Measurements from ENCODE around the gene CD160. TPM values are rescaled to one million over a fixed set of nuclear protein-coding genes. Genes with fewer than 3 reads are reported as not detected.
"Not testable (repeated sequence)": the region's sequence is repeated elsewhere in the genome, so short reads cannot be mapped to it uniquely, and the experiment has no call there.

The CD160 gene
- total RNA-seq, 1 experiment from 2014 or later, result not detected

DNA sequence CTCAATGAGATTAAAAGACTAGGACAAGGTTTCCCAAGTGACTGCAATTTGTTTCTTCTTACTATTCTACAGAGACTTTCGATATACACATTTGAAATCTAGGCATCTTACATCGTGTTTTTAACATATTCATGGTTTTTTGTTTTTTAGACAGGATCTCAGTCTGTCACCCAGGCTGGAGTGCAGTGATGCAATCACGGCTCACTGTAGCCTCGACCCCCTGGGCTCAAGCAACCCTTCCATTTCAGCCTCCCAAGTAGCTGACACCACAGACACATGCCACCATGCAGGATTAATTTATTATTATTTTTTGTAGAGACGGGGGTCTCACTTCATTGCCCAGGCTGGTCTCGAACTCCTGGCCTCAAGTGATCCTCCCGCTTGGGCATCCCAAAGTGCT lies 13.7 kb upstream of the CD160 start:
- no peaks in the 10 kb centered on the region for H3K36me3 ChIP-seq
- DNase-seq, result no peak
- H3K27me3 ChIP-seq, result no peaks in the 10 kb centered on the region
- no peak overlapping the region for H3K4me3 ChIP-seq
- H3K9me3 ChIP-seq, result no peaks in the 10 kb centered on the region

DNA sequence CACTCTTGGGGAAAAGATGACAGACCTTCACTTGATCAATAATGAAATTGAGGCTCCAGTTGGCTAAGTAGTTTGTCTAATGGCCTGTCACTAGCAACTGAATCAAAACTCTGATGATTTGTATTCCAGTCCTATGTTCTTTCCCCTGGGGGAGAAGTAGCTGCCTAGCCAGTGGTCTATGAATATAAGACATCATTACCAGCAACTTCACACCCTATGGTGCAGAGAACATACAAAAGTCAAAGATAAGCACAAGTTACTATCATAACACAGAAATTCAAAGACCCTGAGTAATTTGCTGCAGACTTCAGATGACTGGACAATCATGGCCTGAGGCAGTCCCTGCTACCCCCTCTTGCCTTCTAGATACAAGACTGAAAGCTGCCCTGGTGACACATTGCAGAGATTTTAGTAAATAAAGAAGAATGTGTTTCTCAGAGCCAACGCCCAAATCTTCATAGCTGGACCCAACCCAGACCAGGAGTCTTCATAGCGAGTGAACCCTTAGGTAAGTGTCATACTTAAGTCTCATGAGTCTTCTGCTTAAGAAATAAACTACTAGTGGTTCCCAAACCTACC lies 13.1 kb upstream of the CD160 start:
- no peaks in the 10 kb centered on the region for H3K27me3 ChIP-seq
- H3K4me3 ChIP-seq, result no peak overlapping the region
- peak; percentile 73 for DNase-seq
- H3K9me3 ChIP-seq, result no peaks in the 10 kb centered on the region
- no peaks in the 10 kb centered on the region for H3K36me3 ChIP-seq

DNA sequence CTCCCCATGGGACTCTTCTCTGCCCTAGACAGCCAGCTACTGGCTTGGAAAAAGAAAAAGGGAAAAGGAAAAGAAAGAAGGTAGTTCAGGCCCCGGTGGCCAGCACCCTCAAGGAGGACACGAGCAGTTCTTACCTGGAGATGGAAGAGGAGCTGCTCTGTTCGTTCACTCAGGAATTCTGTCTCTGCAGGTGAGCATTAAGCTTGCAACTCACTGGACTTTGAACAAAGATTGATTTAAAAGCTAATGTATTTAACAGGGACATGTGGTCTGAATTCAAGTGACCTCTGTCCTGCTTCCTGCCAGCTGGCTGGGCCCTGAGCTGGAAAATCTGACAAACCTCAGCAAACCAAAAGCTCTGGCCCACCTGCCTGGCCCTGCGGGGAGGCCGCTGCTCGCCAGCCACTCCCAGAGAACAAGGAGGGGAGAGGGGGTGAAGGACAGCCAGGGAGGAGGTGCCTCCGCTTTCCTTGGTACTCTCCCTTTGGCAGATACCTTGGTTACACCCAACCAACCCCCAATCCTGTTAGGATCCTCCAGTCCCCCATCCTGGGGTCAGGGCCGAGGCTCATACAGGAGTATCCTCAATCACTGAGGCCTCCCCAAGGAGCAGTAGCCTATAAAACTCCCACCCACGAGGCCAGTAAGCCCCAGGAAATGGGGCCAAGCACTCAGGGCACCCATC lies 12.0 kb upstream of the CD160 start, which contains the start of gene PDZK1:
Gene PDZK1, minus strand, starts transcription at position 186 of the 685 bp plus-strand sequence. CDS start 19,347 bp downstream, outside the sequence.
- Histone ChIP-seq H3K36me3 (no peaks in the 10 kb centered on the region), H3K27me3 (no peaks in the 10 kb centered on the region), H3K4me3 (no peak within 1 kb of the TSS), H3K9me3 (no peaks in the 10 kb centered on the region)
- no peak for DNase-seq

DNA sequence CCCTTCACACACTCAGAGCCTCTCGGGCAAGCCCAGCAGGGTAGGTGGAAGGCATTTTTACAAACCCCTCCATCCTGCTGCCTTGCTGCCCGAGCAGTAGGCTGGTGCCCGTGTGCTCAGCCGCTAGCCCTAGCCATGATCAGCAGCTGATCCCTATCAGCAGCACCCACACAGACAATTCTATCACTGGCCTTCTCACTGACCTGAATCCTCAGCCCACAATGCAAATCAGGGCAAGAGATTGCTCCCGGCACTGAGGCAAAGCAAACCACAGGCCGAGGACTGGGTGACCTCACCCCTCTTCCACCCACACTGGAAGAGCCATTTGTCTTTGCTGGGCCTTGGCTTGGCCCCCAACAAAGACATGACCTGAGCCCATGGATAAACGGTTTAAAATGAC lies 11.2 kb upstream of the CD160 start:
- DNase-seq, result no peak
- no peaks in the 10 kb centered on the region for H3K9me3 ChIP-seq
- no peaks in the 10 kb centered on the region for H3K27me3 ChIP-seq
- H3K36me3 ChIP-seq, result no peaks in the 10 kb centered on the region
- no peak overlapping the region for H3K4me3 ChIP-seq

DNA sequence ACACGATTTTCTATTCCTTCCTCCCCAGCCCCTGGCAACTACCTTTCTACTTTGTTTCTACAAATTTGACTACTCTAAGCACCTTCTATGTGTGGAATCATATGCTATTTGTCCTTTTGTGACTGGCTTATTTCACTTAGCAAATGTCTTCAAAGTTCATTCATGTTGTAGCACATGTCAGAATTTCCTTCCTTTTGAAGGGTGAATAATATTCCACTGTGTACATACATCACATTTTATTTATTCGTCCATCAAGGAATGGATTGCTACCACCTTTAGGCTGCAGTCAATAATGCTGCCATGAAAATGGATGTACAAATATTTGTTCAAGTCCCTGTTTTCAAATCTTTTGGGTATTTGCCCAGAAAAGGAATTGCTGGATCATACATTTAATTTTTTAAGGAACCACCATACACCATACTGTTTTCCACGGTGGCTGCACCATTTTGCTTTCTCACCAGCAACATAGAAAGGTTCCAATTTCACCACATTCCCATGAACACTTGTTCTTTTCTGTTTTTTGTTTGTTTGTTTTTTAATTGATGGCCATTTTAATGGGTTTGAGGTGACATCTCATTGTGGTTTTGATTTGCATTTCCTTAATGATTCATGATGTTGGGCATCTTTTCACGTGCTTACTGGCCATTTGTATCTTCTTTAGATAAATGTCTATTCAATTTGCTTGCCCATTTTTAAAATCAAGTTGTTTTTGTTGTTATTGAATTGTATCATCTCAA lies 8.8 kb upstream of the CD160 start:
- Histone ChIP-seq H3K36me3 (no peaks in the 10 kb centered on the region), H3K4me3 (no peak overlapping the region), H3K9me3 (no peaks in the 10 kb centered on the region), H3K27me3 (no peaks in the 10 kb centered on the region)
- DNase-seq, result no peak

DNA sequence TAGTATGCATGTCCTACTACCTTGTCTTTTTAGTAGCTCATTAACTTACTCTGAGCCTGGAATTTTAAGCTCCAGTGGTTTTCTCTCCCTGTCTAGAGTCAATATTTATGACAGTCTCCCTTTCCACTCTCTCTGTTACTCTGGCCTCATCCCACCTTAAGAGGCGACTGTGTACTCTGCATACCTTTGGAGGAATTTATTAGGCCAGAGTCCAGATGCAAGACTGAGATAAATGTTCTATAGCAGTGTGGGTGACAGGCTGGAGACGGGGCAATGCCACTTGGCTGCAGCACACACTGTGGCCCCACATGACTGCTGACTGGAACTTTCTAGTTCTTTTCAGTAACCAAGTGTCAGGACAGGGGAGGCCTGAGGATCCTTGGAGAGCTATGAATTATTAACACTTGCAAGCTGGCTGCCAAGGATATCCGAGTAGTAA lies 8.1 kb upstream of the CD160 start:
- no peak for DNase-seq
- no peaks in the 10 kb centered on the region for H3K27me3 ChIP-seq
- H3K4me3 ChIP-seq, result no peak overlapping the region
- H3K36me3 ChIP-seq, result no peaks in the 10 kb centered on the region
- no peaks in the 10 kb centered on the region for H3K9me3 ChIP-seq

DNA sequence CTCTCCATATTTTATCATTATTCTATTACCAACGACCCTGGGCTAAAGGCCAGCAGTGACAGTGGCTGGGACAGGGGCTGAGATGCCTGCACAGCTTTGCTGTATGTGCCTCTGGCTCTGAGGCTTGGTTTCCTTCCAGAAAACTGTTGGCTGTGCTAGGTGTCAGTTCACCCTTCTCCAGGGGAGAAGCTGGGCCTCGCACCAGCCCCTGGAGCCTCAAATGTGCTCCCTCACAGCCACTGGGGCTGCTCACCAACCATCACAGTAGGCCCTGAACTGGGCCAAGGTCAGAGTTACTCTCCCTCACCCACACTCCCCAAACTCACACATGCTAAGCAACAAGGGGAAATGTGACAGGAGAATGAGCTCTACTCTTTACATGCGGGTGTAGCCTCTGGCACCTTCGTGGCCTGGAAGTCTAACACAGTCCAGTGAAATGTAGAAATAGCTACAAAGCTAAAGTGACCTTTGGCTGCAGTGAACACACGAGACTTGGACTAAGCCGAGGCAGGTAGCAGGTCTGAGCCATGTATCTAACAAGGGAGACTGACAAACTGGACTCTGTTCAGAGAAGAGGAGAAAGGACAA lies 4.7 kb upstream of the CD160 start:
- no peaks in the 10 kb centered on the region for H3K9me3 ChIP-seq
- H3K36me3 ChIP-seq, result no peaks in the 10 kb centered on the region
- no peak overlapping the region for H3K4me3 ChIP-seq
- no peaks in the 10 kb centered on the region for H3K27me3 ChIP-seq
- DNase-seq, result no peak

DNA sequence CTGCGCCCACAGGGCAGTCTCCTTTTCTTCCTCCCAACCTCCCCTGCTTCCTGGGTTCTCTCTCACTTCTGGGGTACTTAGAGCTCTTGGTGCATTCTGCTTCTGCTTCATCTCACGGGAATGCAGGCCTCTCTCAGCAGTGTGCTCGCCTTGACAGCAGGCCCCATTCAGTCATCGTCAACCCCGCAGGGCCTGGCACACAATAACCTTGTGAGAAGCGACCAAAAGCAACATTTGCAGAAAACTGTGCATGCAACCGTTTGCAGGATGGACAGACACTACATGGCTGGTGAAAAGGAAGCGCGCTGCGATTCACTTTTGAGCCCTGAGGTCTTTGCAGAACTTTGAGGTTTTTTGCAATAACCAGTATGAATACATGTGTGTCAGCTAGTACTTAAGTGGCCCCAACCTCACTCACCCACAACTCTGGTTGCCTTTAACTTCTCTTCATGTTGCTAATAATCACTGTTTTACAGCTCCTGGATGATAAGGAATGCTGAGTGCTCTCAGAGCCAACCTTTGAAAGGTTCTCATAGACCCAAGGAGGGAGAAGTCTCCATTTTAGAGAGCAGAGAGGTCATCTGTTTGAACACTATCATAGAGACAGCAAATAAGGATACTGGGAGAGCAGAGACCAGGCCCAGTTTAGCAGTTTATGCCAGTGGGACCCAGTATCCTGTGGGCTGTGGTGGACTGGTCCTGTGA lies 2.5 kb upstream of the CD160 start:
- Histone ChIP-seq H3K36me3 (no peaks in the 10 kb centered on the region), H3K27me3 (no peaks in the 10 kb centered on the region), H3K4me3 (no peak overlapping the region), H3K9me3 (no peaks in the 10 kb centered on the region)
- no peak for DNase-seq

DNA sequence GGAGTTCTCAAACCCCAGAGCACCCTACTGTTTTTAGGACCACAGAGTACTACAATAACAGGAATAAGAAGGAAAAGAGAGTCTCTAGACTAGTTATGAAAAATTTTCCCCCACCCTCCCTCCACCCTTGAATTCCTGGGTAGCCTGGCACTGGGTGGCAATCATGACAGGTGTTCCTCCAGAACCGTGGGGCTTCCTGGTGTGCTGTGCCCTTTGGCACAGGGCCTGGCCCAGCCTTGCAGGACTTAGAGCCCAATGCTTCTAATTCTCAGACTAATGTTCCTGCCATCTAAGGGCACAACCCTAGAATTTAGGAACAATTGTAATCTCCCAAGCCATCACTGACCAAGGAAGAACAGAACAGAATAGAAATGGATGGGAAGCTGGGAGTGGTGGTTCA lies 1.5 kb upstream of the CD160 start:
- Histone ChIP-seq H3K36me3 (no peaks in the 10 kb centered on the region), H3K9me3 (no peaks in the 10 kb centered on the region), H3K4me3 (no peak overlapping the region)

DNA sequence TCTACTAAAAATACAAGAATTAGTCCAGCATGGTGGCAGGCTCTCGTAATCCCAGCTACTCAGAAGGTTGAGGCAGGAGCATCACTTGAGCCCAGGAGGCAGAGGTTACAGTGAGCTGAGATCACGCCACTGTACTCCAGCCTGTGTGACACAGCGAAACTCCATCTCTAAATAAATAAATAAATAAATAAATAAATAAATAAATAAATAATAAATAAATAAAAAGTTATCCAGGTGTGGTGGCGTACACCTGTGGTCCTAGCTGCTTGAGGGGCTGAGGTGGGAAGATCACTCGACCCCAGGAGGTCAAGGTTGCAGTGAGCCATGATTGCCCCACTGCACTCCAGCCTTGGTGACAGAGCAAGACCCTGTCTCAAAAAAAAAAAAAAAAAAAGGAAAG lies 834 bp upstream of the CD160 start:
- not testable (repeated sequence) for H3K4me3 ChIP-seq, H3K36me3 ChIP-seq, H3K27me3 ChIP-seq, H3K9me3 ChIP-seq, DNase-seq

More for the DNA sequence above, 1.5 kb upstream of the CD160 start:
- DNase-seq, result no peak
- H3K27me3 ChIP-seq, result no peaks in the 10 kb centered on the region

DNA sequence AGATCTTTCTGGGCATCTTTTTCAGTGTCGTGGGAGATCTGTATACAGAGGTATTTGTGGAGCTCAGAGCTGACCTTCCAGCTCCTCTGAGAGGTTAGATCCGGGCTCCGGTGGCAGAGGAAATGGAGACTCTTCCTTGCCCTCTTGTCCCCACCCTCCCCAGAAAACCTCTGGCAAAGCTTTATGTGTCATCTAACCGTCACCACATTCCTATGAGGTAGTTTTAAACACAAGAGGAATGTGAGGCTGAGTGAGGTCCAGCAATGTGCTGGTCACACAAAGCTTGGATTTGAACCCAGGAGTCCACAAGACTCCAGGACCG lies 1.2 kb downstream of the CD160 start:
- DNase-seq, result peak; percentile 75
- no peaks in the 10 kb centered on the region for H3K36me3 ChIP-seq

DNA sequence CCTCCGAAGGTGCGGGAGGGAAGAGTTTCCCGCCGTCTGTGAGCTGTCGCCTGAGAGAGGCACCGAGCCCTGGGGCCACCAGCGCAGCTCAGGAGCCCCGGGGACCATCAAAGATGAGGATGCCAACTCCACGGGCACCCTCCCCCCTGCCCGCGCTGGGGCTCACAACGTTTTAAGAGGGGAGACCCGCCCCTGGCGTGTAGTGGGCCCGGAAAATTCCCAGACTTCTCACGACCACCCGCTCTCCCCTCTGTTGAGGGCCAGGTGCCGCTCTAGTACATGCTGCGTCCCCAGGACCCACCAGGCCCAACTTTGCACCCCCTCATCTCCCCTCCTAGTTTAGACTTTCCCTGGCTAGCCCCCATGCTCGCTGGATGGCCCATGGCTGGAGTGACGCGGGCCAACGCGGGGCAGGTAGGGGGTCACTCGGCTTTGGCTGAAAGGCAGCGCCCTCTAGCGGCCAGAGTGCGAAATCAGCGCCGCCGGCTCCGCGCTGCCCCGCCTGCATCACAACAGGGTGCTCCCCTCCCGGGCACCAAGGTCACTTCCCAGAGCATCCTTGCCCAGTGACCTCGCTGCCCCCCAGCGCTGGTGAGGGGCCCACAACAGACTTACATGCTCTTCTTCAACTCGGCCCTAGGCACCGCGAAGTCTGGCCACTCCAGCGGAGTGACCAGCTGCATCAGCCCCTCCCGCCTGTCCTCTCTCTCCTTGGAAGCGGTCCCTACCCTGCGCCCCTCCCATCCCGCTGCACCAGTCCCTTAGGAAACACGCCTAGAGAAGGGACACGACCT lies 1.8 kb downstream of the CD160 start:
- peak; percentile 77 for DNase-seq
- Histone ChIP-seq H3K27me3 (no peaks in the 10 kb centered on the region), H3K9me3 (no peaks in the 10 kb centered on the region), H3K36me3 (no peaks in the 10 kb centered on the region), H3K4me3 (peak overlapping the region; percentile 17; the same call in 1 of the 2 replicates)

More for the DNA sequence above, 1.2 kb downstream of the CD160 start:
- H3K9me3 ChIP-seq, result no peaks in the 10 kb centered on the region
- no peaks in the 10 kb centered on the region for H3K27me3 ChIP-seq
- no peak overlapping the region for H3K4me3 ChIP-seq

DNA sequence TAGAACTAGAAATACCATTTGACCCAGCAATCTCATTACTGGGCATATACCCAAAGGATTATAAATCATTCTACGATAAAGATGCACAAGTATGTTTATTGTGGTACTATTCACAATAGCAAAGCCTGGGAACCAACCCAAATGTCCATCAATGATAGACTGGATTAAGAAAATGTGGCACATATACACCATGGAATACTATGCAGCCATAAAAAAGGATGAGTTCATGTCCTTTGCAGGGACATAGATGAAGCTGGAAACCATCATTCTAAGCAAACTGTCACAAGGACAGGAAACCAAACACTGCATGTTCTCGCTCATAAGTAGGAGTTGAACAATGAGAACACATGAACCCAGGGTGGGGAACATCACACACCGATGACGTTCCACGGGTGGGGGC lies 6.9 kb downstream of the CD160 start:
- not testable (repeated sequence) for H3K9me3 ChIP-seq, H3K36me3 ChIP-seq, H3K4me3 ChIP-seq, DNase-seq, H3K27me3 ChIP-seq

DNA sequence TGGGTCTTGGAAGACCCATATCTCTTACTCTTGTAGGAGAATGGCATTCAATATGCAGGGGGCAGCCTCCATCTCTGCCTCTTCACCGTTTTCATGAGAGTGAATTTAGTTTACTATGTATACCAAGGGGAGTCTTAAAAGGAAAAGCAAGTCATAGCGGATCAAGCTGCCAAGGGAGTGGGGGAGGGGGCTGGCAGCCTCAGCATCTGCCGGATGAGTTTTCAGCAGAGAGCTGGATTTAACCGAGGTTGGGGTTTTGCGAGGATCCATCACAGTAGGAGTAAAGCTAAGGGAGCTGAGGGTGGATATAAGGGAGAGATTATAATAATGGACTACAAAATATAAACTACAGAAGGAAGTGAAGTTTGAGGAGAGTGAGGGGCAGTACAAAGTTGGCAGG lies 9.9 kb downstream of the CD160 start:
- Histone ChIP-seq H3K36me3 (no peaks in the 10 kb centered on the region), H3K4me3 (no peak overlapping the region), H3K27me3 (no peaks in the 10 kb centered on the region), H3K9me3 (no peaks in the 10 kb centered on the region)
- DNase-seq, result peak; percentile 50

DNA sequence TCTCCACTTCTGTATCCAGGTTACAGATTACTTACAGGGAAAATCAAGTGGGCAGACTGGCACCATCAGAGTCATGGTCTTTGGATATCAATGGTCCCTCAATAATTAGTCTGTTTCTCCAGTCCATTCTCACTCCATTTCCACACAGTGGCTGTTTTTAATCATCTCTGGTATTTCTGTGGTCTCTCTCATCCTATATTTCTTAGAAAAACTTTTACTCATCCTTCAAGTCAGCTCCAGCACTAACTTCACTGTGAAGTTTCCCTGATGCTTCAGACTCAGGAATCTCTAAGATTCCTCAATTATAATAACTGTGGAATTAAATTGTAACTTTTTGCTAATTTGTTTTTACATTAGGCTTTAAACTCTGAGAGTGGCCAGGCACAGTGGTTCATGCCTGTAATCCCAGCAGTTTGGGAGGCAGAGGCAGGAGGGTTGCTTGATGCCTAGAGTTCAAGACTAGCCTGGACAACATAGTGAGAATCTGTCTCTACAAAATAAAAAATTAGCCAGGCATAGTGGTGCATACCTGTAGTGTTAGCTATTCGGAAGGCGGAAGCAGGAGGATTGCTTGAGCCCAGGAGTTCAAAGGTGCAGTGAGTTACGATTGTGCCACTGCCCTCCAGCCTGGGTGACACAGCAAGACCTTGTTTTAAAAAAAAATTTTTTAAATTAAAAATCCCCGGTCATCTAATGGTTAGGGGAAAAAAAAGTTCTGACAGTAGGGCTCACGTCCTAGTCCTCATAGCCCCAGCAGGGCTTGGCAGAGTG lies 10.6 kb downstream of the CD160 start:
- no peak for DNase-seq
- no peaks in the 10 kb centered on the region for H3K9me3 ChIP-seq

DNA sequence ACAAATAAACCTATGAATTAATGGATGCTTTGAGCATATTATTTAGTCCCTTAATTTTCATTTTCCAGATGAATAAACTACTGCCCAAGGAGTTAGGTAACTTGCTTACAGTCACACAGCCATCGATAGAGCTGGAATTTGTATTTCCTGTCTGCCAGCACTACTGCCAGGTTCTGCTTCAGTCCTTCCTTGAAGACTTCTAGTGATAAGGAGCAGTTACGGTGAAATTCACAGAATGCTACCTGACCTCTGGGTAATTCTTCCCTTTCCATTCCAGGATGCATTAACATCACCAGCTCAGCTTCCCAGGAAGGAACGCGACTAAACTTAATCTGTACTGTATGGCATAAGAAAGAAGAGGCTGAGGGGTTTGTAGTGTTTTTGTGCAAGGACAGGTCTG lies 11.2 kb downstream of the CD160 start:
- no peaks in the 10 kb centered on the region for H3K9me3 ChIP-seq
- H3K36me3 ChIP-seq, result no peaks in the 10 kb centered on the region
- DNase-seq, result no peak
- H3K4me3 ChIP-seq, result no peak overlapping the region
- no peaks in the 10 kb centered on the region for H3K27me3 ChIP-seq

More for the DNA sequence above, 10.6 kb downstream of the CD160 start:
- Histone ChIP-seq H3K27me3 (no peaks in the 10 kb centered on the region), H3K4me3 (no peak overlapping the region), H3K36me3 (no peaks in the 10 kb centered on the region)

All from MG63 (cell line).